ENCODE data around the gene JMJD4. TPM values are rescaled to one million over a fixed set of nuclear protein-coding genes. Genes with fewer than 3 reads are reported as not detected.

JMJD4 gene
- total and polyA plus RNA-seq, 9 of the 15 experiments (the other 6 are each of a cell fraction or from before 2014, with no cell fraction given) = 1.4 to 42.6 (median 29.2) TPM

- peak; percentile 88 for TF ChIP-seq PKNOX1 (IDR thresholded peaks at IDR 0.05)
- TF ChIP-seq, protein P1, sequence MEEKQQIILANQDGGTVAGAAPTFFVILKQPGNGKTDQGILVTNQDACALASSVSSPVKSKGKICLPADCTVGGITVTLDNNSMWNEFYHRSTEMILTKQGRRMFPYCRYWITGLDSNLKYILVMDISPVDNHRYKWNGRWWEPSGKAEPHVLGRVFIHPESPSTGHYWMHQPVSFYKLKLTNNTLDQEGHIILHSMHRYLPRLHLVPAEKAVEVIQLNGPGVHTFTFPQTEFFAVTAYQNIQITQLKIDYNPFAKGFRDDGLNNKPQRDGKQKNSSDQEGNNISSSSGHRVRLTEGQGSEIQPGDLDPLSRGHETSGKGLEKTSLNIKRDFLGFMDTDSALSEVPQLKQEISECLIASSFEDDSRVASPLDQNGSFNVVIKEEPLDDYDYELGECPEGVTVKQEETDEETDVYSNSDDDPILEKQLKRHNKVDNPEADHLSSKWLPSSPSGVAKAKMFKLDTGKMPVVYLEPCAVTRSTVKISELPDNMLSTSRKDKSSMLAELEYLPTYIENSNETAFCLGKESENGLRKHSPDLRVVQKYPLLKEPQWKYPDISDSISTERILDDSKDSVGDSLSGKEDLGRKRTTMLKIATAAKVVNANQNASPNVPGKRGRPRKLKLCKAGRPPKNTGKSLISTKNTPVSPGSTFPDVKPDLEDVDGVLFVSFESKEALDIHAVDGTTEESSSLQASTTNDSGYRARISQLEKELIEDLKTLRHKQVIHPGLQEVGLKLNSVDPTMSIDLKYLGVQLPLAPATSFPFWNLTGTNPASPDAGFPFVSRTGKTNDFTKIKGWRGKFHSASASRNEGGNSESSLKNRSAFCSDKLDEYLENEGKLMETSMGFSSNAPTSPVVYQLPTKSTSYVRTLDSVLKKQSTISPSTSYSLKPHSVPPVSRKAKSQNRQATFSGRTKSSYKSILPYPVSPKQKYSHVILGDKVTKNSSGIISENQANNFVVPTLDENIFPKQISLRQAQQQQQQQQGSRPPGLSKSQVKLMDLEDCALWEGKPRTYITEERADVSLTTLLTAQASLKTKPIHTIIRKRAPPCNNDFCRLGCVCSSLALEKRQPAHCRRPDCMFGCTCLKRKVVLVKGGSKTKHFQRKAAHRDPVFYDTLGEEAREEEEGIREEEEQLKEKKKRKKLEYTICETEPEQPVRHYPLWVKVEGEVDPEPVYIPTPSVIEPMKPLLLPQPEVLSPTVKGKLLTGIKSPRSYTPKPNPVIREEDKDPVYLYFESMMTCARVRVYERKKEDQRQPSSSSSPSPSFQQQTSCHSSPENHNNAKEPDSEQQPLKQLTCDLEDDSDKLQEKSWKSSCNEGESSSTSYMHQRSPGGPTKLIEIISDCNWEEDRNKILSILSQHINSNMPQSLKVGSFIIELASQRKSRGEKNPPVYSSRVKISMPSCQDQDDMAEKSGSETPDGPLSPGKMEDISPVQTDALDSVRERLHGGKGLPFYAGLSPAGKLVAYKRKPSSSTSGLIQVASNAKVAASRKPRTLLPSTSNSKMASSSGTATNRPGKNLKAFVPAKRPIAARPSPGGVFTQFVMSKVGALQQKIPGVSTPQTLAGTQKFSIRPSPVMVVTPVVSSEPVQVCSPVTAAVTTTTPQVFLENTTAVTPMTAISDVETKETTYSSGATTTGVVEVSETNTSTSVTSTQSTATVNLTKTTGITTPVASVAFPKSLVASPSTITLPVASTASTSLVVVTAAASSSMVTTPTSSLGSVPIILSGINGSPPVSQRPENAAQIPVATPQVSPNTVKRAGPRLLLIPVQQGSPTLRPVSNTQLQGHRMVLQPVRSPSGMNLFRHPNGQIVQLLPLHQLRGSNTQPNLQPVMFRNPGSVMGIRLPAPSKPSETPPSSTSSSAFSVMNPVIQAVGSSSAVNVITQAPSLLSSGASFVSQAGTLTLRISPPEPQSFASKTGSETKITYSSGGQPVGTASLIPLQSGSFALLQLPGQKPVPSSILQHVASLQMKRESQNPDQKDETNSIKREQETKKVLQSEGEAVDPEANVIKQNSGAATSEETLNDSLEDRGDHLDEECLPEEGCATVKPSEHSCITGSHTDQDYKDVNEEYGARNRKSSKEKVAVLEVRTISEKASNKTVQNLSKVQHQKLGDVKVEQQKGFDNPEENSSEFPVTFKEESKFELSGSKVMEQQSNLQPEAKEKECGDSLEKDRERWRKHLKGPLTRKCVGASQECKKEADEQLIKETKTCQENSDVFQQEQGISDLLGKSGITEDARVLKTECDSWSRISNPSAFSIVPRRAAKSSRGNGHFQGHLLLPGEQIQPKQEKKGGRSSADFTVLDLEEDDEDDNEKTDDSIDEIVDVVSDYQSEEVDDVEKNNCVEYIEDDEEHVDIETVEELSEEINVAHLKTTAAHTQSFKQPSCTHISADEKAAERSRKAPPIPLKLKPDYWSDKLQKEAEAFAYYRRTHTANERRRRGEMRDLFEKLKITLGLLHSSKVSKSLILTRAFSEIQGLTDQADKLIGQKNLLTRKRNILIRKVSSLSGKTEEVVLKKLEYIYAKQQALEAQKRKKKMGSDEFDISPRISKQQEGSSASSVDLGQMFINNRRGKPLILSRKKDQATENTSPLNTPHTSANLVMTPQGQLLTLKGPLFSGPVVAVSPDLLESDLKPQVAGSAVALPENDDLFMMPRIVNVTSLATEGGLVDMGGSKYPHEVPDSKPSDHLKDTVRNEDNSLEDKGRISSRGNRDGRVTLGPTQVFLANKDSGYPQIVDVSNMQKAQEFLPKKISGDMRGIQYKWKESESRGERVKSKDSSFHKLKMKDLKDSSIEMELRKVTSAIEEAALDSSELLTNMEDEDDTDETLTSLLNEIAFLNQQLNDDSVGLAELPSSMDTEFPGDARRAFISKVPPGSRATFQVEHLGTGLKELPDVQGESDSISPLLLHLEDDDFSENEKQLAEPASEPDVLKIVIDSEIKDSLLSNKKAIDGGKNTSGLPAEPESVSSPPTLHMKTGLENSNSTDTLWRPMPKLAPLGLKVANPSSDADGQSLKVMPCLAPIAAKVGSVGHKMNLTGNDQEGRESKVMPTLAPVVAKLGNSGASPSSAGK (IDR thresholded peaks at IDR 0.05) = no peak
- TF ChIP-seq HEY1 (CRISPR knock-in tag; IDR thresholded peaks at IDR 0.05; ENCODE audit: borderline replicate concordance) = no peak
- TF ChIP-seq, protein P2, sequence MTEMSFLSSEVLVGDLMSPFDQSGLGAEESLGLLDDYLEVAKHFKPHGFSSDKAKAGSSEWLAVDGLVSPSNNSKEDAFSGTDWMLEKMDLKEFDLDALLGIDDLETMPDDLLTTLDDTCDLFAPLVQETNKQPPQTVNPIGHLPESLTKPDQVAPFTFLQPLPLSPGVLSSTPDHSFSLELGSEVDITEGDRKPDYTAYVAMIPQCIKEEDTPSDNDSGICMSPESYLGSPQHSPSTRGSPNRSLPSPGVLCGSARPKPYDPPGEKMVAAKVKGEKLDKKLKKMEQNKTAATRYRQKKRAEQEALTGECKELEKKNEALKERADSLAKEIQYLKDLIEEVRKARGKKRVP (CRISPR knock-in tag; IDR thresholded peaks at IDR 0.05) = peak; percentile 66
- peak in 1 of 2 experiments; percentile 62; a peak in 1 of 4 replicates for TF ChIP-seq KDM1A (IDR thresholded peaks at IDR 0.05)
- TF ChIP-seq ELK3 (CRISPR knock-in tag; IDR thresholded peaks at IDR 0.05) = no peak
- TF ChIP-seq SMARCA4 (IDR thresholded peaks at IDR 0.05) = peak; percentile 90
- no peak for TF ChIP-seq ESRRA (IDR thresholded peaks at IDR 0.05; ENCODE audit: borderline replicate concordance, low read depth)
- TF ChIP-seq SMARCA5 (IDR thresholded peaks at IDR 0.05) = no peak; the same call in 1 of the 2 replicates
- TF ChIP-seq, protein P3, sequence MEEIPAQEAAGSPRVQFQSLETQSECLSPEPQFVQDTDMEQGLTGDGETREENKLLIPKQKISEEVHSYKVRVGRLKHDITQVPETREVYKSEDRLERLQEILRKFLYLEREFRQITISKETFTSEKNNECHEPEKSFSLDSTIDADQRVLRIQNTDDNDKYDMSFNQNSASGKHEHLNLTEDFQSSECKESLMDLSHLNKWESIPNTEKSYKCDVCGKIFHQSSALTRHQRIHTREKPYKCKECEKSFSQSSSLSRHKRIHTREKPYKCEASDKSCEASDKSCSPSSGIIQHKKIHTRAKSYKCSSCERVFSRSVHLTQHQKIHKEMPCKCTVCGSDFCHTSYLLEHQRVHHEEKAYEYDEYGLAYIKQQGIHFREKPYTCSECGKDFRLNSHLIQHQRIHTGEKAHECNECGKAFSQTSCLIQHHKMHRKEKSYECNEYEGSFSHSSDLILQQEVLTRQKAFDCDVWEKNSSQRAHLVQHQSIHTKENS (CRISPR knock-in tag; IDR thresholded peaks at IDR 0.05) = no peak
- TF ChIP-seq GABPA (tag; conservative IDR thresholded peaks at IDR 0.05; ENCODE audit: low read depth) = peak; percentile 56; the same call in 1 of the 2 replicates
These were observed 13.5 kb upstream of the JMJD4 start (continued) for GRCh38 chr1:227748496-227749182.
